Neural progenitor cell (in vitro differentiated cells): ENCODE measurements around the gene YEATS2.

Experiments
- EZH2 ChIP-seq: fragments of 200-600 bp; sonication (generic); IDR thresholded peaks from 2 replicates; pipeline ENCODE4 v1.6.1; 2017; ENCODE audit warnings: antibody characterized with exemption, mild to moderate bottlenecking, moderate library complexity
- EZH2phosphoT487 ChIP-seq: fragments of 200-600 bp; sonication (generic); IDR thresholded peaks from 2 replicates; pipeline ENCODE4 v1.6.1; 2017; ENCODE audit warnings: antibody characterized with exemption
- TF ChIP-seq, protein P1 (sequence below): fragments of 200-600 bp; sonication (generic); IDR thresholded peaks from 2 replicates; pipeline ENCODE4 v1.5.1; 2017; ENCODE audit warnings: antibody characterized with exemption, mild to moderate bottlenecking

- TF ChIP-seq, protein P1, sequence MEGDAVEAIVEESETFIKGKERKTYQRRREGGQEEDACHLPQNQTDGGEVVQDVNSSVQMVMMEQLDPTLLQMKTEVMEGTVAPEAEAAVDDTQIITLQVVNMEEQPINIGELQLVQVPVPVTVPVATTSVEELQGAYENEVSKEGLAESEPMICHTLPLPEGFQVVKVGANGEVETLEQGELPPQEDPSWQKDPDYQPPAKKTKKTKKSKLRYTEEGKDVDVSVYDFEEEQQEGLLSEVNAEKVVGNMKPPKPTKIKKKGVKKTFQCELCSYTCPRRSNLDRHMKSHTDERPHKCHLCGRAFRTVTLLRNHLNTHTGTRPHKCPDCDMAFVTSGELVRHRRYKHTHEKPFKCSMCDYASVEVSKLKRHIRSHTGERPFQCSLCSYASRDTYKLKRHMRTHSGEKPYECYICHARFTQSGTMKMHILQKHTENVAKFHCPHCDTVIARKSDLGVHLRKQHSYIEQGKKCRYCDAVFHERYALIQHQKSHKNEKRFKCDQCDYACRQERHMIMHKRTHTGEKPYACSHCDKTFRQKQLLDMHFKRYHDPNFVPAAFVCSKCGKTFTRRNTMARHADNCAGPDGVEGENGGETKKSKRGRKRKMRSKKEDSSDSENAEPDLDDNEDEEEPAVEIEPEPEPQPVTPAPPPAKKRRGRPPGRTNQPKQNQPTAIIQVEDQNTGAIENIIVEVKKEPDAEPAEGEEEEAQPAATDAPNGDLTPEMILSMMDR = no peak
- no peak for TF ChIP-seq EZH2phosphoT487
- TF ChIP-seq EZH2 = no peak
Observed at GRCh38 chr3:183807881-183808280, 110.3 kb downstream of the YEATS2 start.
